ENCODE measurements around the gene HIVEP3. TPM values are rescaled to one million over a fixed set of nuclear protein-coding genes. Genes with fewer than 3 reads are reported as not detected.

The HIVEP3 gene
- total RNA-seq, 1 donor from 2014 or later, result 11.6 TPM

- H3K27ac ChIP-seq, result no peak overlapping the region
- peak; percentile 45 to 52 for ATAC-seq
- intact Hi-C loops (cut with DNase I), result no loop called here
These were observed 67.1 kb downstream of the HIVEP3 start for GRCh38 chr1:41851589-41851988.

GRCh38 chr1:41850029-41850428 lies 68.7 kb downstream of the HIVEP3 start:
- no peaks in the 10 kb centered on the region for H3K36me3 ChIP-seq
- no peak overlapping the region for H3K27ac ChIP-seq
- ATAC-seq, result no peak
- H3K9me3 ChIP-seq, result no peaks in the 10 kb centered on the region
- no peak overlapping the region for H3K4me3 ChIP-seq
- intact Hi-C loops (cut with DNase I), result no loop called here
- DNase-seq, result no peak
- peaks cover 30% of the 10 kb centered on the region for H3K4me1 ChIP-seq
- H3K27me3 ChIP-seq (ENCODE audit: low read depth), result no peaks in the 10 kb centered on the region
- TF ChIP-seq CTCF (IDR thresholded peaks at IDR 0.05), result no peak

More at GRCh38 chr1:41851589-41851988, 67.1 kb downstream of the HIVEP3 start:
- H3K36me3 ChIP-seq, result no peaks in the 10 kb centered on the region
- no peak overlapping the region for H3K4me3 ChIP-seq
- peaks cover 34% of the 10 kb centered on the region for H3K4me1 ChIP-seq
- TF ChIP-seq CTCF (IDR thresholded peaks at IDR 0.05), result no peak
- no peaks in the 10 kb centered on the region for H3K27me3 ChIP-seq (ENCODE audit: low read depth)
- H3K9me3 ChIP-seq, result no peaks in the 10 kb centered on the region
- no peak for DNase-seq

- Histone ChIP-seq H3K36me3 (no peaks in the 10 kb centered on the region), H3K27me3 (ENCODE audit: low read depth) (no peaks in the 10 kb centered on the region), H3K4me3 (no peak overlapping the region), H3K4me1 (peaks cover 30% of the 10 kb centered on the region), H3K9me3 (no peaks in the 10 kb centered on the region), H3K27ac (no peak overlapping the region)
- intact Hi-C loops (cut with DNase I), result no loop called here
- DNase-seq, result no peak
- ATAC-seq, result no peak
- TF ChIP-seq CTCF (IDR thresholded peaks at IDR 0.05), result no peak
These were observed 69.4 kb downstream of the HIVEP3 start for GRCh38 chr1:41849211-41849759.

GRCh38 chr1:41848216-41848952 lies 70.3 kb downstream of the HIVEP3 start:
- H3K27ac ChIP-seq, result no peak overlapping the region
- intact Hi-C loops (cut with DNase I), result no loop called here
- no peak for TF ChIP-seq CTCF (IDR thresholded peaks at IDR 0.05)
- H3K4me3 ChIP-seq, result no peak overlapping the region
- H3K36me3 ChIP-seq, result no peaks in the 10 kb centered on the region
- DNase-seq (no peak), ATAC-seq (no peak)
- peaks cover 30% of the 10 kb centered on the region for H3K4me1 ChIP-seq
- no peaks in the 10 kb centered on the region for H3K27me3 ChIP-seq (ENCODE audit: low read depth)
- H3K9me3 ChIP-seq, result no peaks in the 10 kb centered on the region

- intact Hi-C loops (cut with DNase I), result no loop called here
- ATAC-seq, result peak; percentile 43 to 67
- Histone ChIP-seq H3K27me3 (ENCODE audit: low read depth) (no peaks in the 10 kb centered on the region), H3K4me3 (no peak overlapping the region), H3K36me3 (no peaks in the 10 kb centered on the region), H3K27ac (no peak overlapping the region), H3K9me3 (no peaks in the 10 kb centered on the region), H3K4me1 (peaks cover 30% of the 10 kb centered on the region)
- no peak for DNase-seq
- TF ChIP-seq CTCF (IDR thresholded peaks at IDR 0.05), result no peak
These were observed 71.0 kb downstream of the HIVEP3 start for GRCh38 chr1:41847733-41848132.
